Endothelial cell of umbilical vein (primary cell): ENCODE measurements around the gene MED27. TPM values are rescaled to one million over a fixed set of nuclear protein-coding genes. Genes with fewer than 3 reads are reported as not detected.

Experiments used
- BruUV-seq: library from RNA; stranded (reverse); fragments of 400-500 nt; replicated peaks from 2 replicates; lab custom pipeline; 2021; lab: Mats Ljungman, UMichigan
- CTCF ChIA-PET: fragments of 300-600, 350-600 bp; sonication (Branson Sonifier 250); formaldehyde crosslinking; loops from one replicate; lab custom pipeline; 2021; ENCODE audit warnings: antibody characterized with exemption, inconsistent platforms; lab: Charles Lee
- POLR2A ChIA-PET: fragments of 300-600, 350-600 bp; sonication (Branson Sonifier 250); formaldehyde crosslinking; loops from one replicate; lab custom pipeline; 2021; ENCODE audit warnings: antibody characterized with exemption, inconsistent platforms; lab: Charles Lee
- DNase-seq: peaks from one replicate; pipeline ENCODE4 v3.0.0-alpha.2; 2011; ENCODE audit warnings: low read depth, low spot score
- FAIRE-seq: peaks from 2 replicates; lab custom pipeline; 2011; peaks lifted over from hg19 to GRCh38; lab: Jason Lieb, UNC
- H2AFZ ChIP-seq: 2 replicates; pipeline ENCODE4 v1.6.0; 2012; ENCODE audit warnings: low read depth, low read length, control low read depth, inconsistent platforms
- H3K27ac ChIP-seq: 2 replicates; pipeline ENCODE4 v1.5.1; 2011; ENCODE audit warnings: low read depth, mild to moderate bottlenecking, control low read depth, low read length, moderate library complexity; ENCODE audit not compliant: insufficient read depth
- H3K27me3 ChIP-seq, 2 experiments: 2 replicates each; pipeline versions ENCODE4 v1.6.0 to v1.6.1; 2011; ENCODE audit warnings: low read length in 2 of 2, mixed read lengths in 1 of 2; ENCODE audit not compliant: control insufficient read depth in 2 of 2, insufficient read depth in 2 of 2
- H3K36me3 ChIP-seq, 2 experiments: 2 replicates in 1 of 2; 3 replicates in 1 of 2; pipeline ENCODE4 v1.5.1; 2011; ENCODE audit warnings: low read length in 2 of 2, mild to moderate bottlenecking in 1 of 2, moderate library complexity in 1 of 2; ENCODE audit not compliant: control insufficient read depth in 2 of 2, insufficient read depth in 2 of 2; ENCODE audit errors: extremely low read depth in 1 of 2
- H3K4me1 ChIP-seq: 3 replicates; pipeline ENCODE4 v1.5.1; 2011; ENCODE audit warnings: mild to moderate bottlenecking, low read length; ENCODE audit not compliant: control insufficient read depth, insufficient read depth; ENCODE audit errors: extremely low read depth
- H3K4me2 ChIP-seq: 2 replicates; pipeline ENCODE4 v1.6.1; 2011; ENCODE audit warnings: low read length, control low read depth, mixed read lengths; ENCODE audit not compliant: insufficient read depth
- H3K4me3 ChIP-seq, 3 experiments: fragments of 200-600 bp in 1 of 3; sonication (generic), shearing (Covaris generic) in 1 of 3; replicated peaks in 1 of 3; 2 replicates each; pipeline ENCODE4 v1.5.1; 2011 to 2016; ENCODE audit warnings: control low read depth in 3 of 3, low read length in 3 of 3, mild to moderate bottlenecking in 2 of 3, inconsistent platforms in 1 of 3, low read depth in 1 of 3, moderate library complexity in 1 of 3; ENCODE audit not compliant: insufficient read depth in 1 of 3
- H3K79me2 ChIP-seq: 2 replicates; pipeline ENCODE4 v1.6.0; 2012; ENCODE audit warnings: low read length, inconsistent platforms; ENCODE audit not compliant: control insufficient read depth, insufficient read depth
- H3K9ac ChIP-seq: replicated peaks from 2 replicates; pipeline ENCODE3; 2011; ENCODE audit warnings: low read length, control low read depth; ENCODE audit not compliant: insufficient read depth; ENCODE audit errors: extremely low read depth
- H3K9me1 ChIP-seq: replicated peaks from 3 replicates; pipeline ENCODE4 v1.6.0; 2011; ENCODE audit warnings: mild to moderate bottlenecking, low read length; ENCODE audit not compliant: control insufficient read depth, insufficient read depth; ENCODE audit errors: extremely low read depth
- H3K9me3 ChIP-seq: replicated peaks from 2 replicates; pipeline ENCODE4 v1.5.1; 2012; ENCODE audit warnings: low read length, inconsistent platforms; ENCODE audit not compliant: control insufficient read depth, insufficient read depth
- H4K20me1 ChIP-seq: replicated peaks from 2 replicates; pipeline ENCODE3; 2011; ENCODE audit warnings: mild to moderate bottlenecking, low read length; ENCODE audit not compliant: control insufficient read depth, insufficient read depth; ENCODE audit errors: extremely low read depth
- CTCF ChIP-seq, 2 donors: IDR thresholded peaks; 1 replicate in 1 of 2; 2 replicates in 1 of 2; pipeline ENCODE4 v1.5.1; 2011; ENCODE audit warnings: low read length in 2 of 2, mild to moderate bottlenecking in 2 of 2, moderate library complexity in 2 of 2, control low read depth in 1 of 2, inconsistent platforms in 1 of 2, low read depth in 1 of 2; ENCODE audit not compliant: insufficient read depth in 1 of 2; ENCODE audit errors: extremely low read depth in 1 of 2
- EZH2 ChIP-seq: IDR thresholded peaks from 2 replicates; pipeline ENCODE4 v1.6.1; 2012; ENCODE audit warnings: borderline replicate concordance, low read depth, mild to moderate bottlenecking, moderate library complexity, low read length, inconsistent platforms; ENCODE audit not compliant: severe bottlenecking
- FOS ChIP-seq: IDR thresholded peaks from 2 replicates; pipeline ENCODE4 v1.6.1; 2011; ENCODE audit warnings: mild to moderate bottlenecking, low read length, moderate library complexity, borderline replicate concordance; ENCODE audit not compliant: insufficient read depth
- GATA2 ChIP-seq: IDR thresholded peaks from 2 replicates; pipeline ENCODE4 v1.7.0; 2011; ENCODE audit warnings: low read depth, mild to moderate bottlenecking, moderate library complexity, mixed read lengths, low read length; ENCODE audit not compliant: insufficient read length, insufficient read depth
- JUN ChIP-seq: IDR thresholded peaks from 2 replicates; pipeline ENCODE4 v1.6.1; 2011; ENCODE audit warnings: borderline replicate concordance, low read depth; ENCODE audit not compliant: insufficient read length, insufficient read depth
- MAX ChIP-seq: IDR thresholded peaks from 2 replicates; pipeline ENCODE4 v1.6.1; 2011; ENCODE audit not compliant: insufficient read depth, insufficient read length
- MYC ChIP-seq: IDR thresholded peaks from one replicate; pipeline ENCODE4 v1.6.1; 2011; ENCODE audit warnings: mild to moderate bottlenecking, low read depth, low read length
- POLR2A ChIP-seq: IDR thresholded peaks from 2 replicates; pipeline ENCODE4 v1.6.1; 2012; ENCODE audit warnings: low read depth, mild to moderate bottlenecking, control low read depth, low read length
- POLR2AphosphoS5 ChIP-seq: IDR thresholded peaks from 2 replicates; pipeline ENCODE4 v1.6.1; 2012; ENCODE audit warnings: low read depth, mild to moderate bottlenecking, control low read depth, low read length, moderate library complexity; ENCODE audit not compliant: insufficient read depth
- dilution Hi-C: fragments of 300-500 bp; cut with MboI; formaldehyde crosslinking; loops from one replicate; pipeline ENCODE4 v1.15.0; 2019; ENCODE audit warnings: low sequenced_read_pairs; ENCODE audit not compliant: extremely low pct_ligation_motif_present
- intact Hi-C: fragments of 100-400 bp; cut with micrococcal nuclease; formaldehyde crosslinking; loops from one replicate; pipeline ENCODE4 v1.10.0; 2022
- polyA plus RNA-seq, 4 experiments: library from polyadenylated mRNA; depleted of rRNA in 3 of 4; stranded (reverse) in 3 of 4; unstranded in 1 of 4; fragments of >200 nt; gene quantifications; 2 replicates each; pipeline versions ENCODE4 v1.2.1 to v1.2.3, GENCODE V29; 2011 to 2012; ENCODE audit warnings: missing spikeins in 1 of 4
- total RNA-seq: library from RNA; stranded (reverse); gene quantifications from 2 replicates; pipeline ENCODE4 v1.2.3, GENCODE V29; 2021

MED27 gene
- total and polyA plus RNA-seq, 2 donors (not counting 3 experiments of a cell fraction or from before 2014, with no cell fraction given): 27.9 to 47.8 TPM

GRCh38 chr9:131960311-131960710, 119.4 kb downstream of the MED27 start:
- DNase-seq (no peak), FAIRE-seq (no peak)
- dilution Hi-C loops: no loop called here
- BruUV-seq: no TSS peak
- Histone ChIP-seq H2AFZ (no peak overlapping the region), H3K79me2 (no peaks in the 10 kb centered on the region), H4K20me1 (no peaks in the 10 kb centered on the region), H3K27ac (no peak overlapping the region), H3K4me1 (no peaks in the 10 kb centered on the region), H3K4me3 (no peak overlapping the region), H3K27me3 (no peaks in the 10 kb centered on the region), H3K9me1 (no peaks in the 10 kb centered on the region), H3K9me3 (no peaks in the 10 kb centered on the region), H3K4me2 (no peak overlapping the region), H3K9ac (no peak overlapping the region), H3K36me3 (no peaks in the 10 kb centered on the region)
- POLR2A ChIA-PET: no interaction called here
- intact Hi-C loops: no loop called here
- CTCF ChIA-PET: no interaction called here
- TF ChIP-seq FOS (no peak), CTCF (IDR thresholded peaks at IDR 0.05; ENCODE audit: extremely low read depth in 1 of 2, insufficient read depth in 1 of 2, low read depth in 1 of 2, low read length in 2 of 2) (no peak), GATA2 (no peak), POLR2A (no peak), EZH2 (no peak), MYC (no peak), MAX (no peak), POLR2AphosphoS5 (no peak), JUN (no peak)
